SH-SY5Y (cell line): Measurements from ENCODE around the gene MINDY2.
A peak's percentile ranks its signal among the peaks of the same experiment; 100 is the strongest.

Experiments
- GATA2 ChIP-seq: IDR thresholded peaks from 2 replicates; pipeline ENCODE4 v1.6.1; 2011; ENCODE audit warnings: mild to moderate bottlenecking, low read depth, low read length
- GATA3 ChIP-seq: IDR thresholded peaks from 2 replicates; pipeline ENCODE4 v1.6.1; 2011; ENCODE audit warnings: low read depth, mild to moderate bottlenecking, low read length, moderate library complexity

The MINDY2 gene

GRCh38 chr15:58854593-58854992 is 83.5 kb downstream of the MINDY2 start:
- TF ChIP-seq GATA2 (no peak), GATA3 (no peak)

- TF ChIP-seq GATA2 (no peak), GATA3 (no peak)
Observed at GRCh38 chr15:58856086-58856485, 85.0 kb downstream of the MINDY2 start.

- TF ChIP-seq GATA3 (0 out of 2 replicates have a peak, but pooled peaks have one; percentile 38), GATA2 (no peak)
Observed at GRCh38 chr15:58862326-58862725, 91.2 kb downstream of the MINDY2 start.

GRCh38 chr15:58864602-58865424 is 93.7 kb downstream of the MINDY2 start:
- TF ChIP-seq GATA2 (no peak), GATA3 (no peak)

GRCh38 chr15:58865425-58865880 is 94.4 kb downstream of the MINDY2 start:
- no peak for TF ChIP-seq GATA3
- TF ChIP-seq GATA2, result no peak

- TF ChIP-seq GATA3 (no peak), GATA2 (no peak)
Observed at GRCh38 chr15:58867926-58868325, 96.8 kb downstream of the MINDY2 start.

- no peak for TF ChIP-seq GATA2
- TF ChIP-seq GATA3, result no peak
Observed at GRCh38 chr15:58870451-58870850, 99.3 kb downstream of the MINDY2 start.

- TF ChIP-seq GATA2, result no peak
- no peak for TF ChIP-seq GATA3
Observed at GRCh38 chr15:58873267-58873666, 102.2 kb downstream of the MINDY2 start.

- TF ChIP-seq GATA2 (no peak), GATA3 (no peak)
Observed at GRCh38 chr15:58875343-58875742, 104.2 kb downstream of the MINDY2 start.

- TF ChIP-seq GATA3 (no peak), GATA2 (no peak)
Observed at GRCh38 chr15:58876306-58877106, 105.4 kb downstream of the MINDY2 start.

- TF ChIP-seq GATA3 (no peak), GATA2 (no peak)
Observed at GRCh38 chr15:58877999-58878825, 107.1 kb downstream of the MINDY2 start.

- no peak for TF ChIP-seq GATA2
- TF ChIP-seq GATA3, result no peak
Observed at GRCh38 chr15:58880320-58880719, 109.2 kb downstream of the MINDY2 start.

- no peak for TF ChIP-seq GATA3
- TF ChIP-seq GATA2, result no peak
Observed at GRCh38 chr15:58882243-58882642, 111.1 kb downstream of the MINDY2 start.

GRCh38 chr15:58886921-58887320 is 115.8 kb downstream of the MINDY2 start:
- TF ChIP-seq GATA3, result no peak
- no peak for TF ChIP-seq GATA2

- TF ChIP-seq GATA3 (no peak), GATA2 (no peak)
Observed at GRCh38 chr15:58889363-58889762, 118.3 kb downstream of the MINDY2 start.
